ENCODE data around the gene CNBP.
A peak's percentile ranks its signal among the peaks of the same experiment; 100 is the strongest.
"Not testable (repeated sequence)": the region's sequence is repeated elsewhere in the genome, so short reads cannot be mapped to it uniquely, and the experiment has no call there.

CNBP gene

GRCh38 chr3:129184784-129185542, 1.3 kb upstream of the CNBP start:
- not testable (repeated sequence) for DNase-seq

- no peak for DNase-seq
These were observed 631 bp upstream of the CNBP start for GRCh38 chr3:129184396-129184657.

- no peak for DNase-seq
These were observed 1.1 kb downstream of the CNBP start for GRCh38 chr3:129182390-129183185.

GRCh38 chr3:129181819-129182218, 1.9 kb downstream of the CNBP start:
- no peak for DNase-seq

- DNase-seq = no peak
These were observed 3.2 kb downstream of the CNBP start for GRCh38 chr3:129180461-129180860.

- DNase-seq = no peak
These were observed 7.6 kb downstream of the CNBP start for GRCh38 chr3:129176051-129176450.

- no peak for DNase-seq
These were observed 10.0 kb downstream of the CNBP start for GRCh38 chr3:129173725-129174124.

GRCh38 chr3:129173206-129173605, 10.5 kb downstream of the CNBP start:
- DNase-seq = no peak

GRCh38 chr3:129166579-129167332, 16.9 kb downstream of the CNBP start:
- DNase-seq = no peak

GRCh38 chr3:129165594-129165993, 18.1 kb downstream of the CNBP start:
- not testable (repeated sequence) for DNase-seq

GRCh38 chr3:129164500-129164899, 19.2 kb downstream of the CNBP start:
- no peak for DNase-seq

GRCh38 chr3:129162729-129163579, 20.7 kb downstream of the CNBP start:
- DNase-seq = no peak

GRCh38 chr3:129161860-129162271, 21.8 kb downstream of the CNBP start:
- DNase-seq = no peak

- DNase-seq = peak; percentile 90 to 96
These were observed 22.5 kb downstream of the CNBP start, which contains the start of gene ISY1 for GRCh38 chr3:129160891-129161859. Gene ISY1 (minus strand): TSS chr3:129161063. CDS start chr3:129160975, 88 bp downstream.

GRCh38 chr3:129144786-129145185, 38.9 kb downstream of the CNBP start:
- DNase-seq = no peak

- not testable (repeated sequence) for DNase-seq
These were observed 42.7 kb downstream of the CNBP start for GRCh38 chr3:129141011-129141410.

GRCh38 chr3:129139911-129140310, 43.8 kb downstream of the CNBP start:
- no peak for DNase-seq

GRCh38 chr3:129136275-129136674, 47.4 kb downstream of the CNBP start:
- not testable (repeated sequence) for DNase-seq

GRCh38 chr3:129132097-129132866, 51.4 kb downstream of the CNBP start:
- DNase-seq = no peak

GRCh38 chr3:129131465-129132088, 52.1 kb downstream of the CNBP start:
- DNase-seq = no peak

Measured in bone marrow (tissue), 2 donors.